ENCODE results near the gene TMEM62.

TMEM62 gene

GRCh38 chr15:43184407-43185124 is 51.2 kb downstream of the TMEM62 start:
- no peak for TF ChIP-seq CTCF (IDR thresholded peaks at IDR 0.05; ENCODE audit: low read depth, low read length)
- DNase-seq (ENCODE audit: extremely low read depth, low read depth): no peak

DNA sequence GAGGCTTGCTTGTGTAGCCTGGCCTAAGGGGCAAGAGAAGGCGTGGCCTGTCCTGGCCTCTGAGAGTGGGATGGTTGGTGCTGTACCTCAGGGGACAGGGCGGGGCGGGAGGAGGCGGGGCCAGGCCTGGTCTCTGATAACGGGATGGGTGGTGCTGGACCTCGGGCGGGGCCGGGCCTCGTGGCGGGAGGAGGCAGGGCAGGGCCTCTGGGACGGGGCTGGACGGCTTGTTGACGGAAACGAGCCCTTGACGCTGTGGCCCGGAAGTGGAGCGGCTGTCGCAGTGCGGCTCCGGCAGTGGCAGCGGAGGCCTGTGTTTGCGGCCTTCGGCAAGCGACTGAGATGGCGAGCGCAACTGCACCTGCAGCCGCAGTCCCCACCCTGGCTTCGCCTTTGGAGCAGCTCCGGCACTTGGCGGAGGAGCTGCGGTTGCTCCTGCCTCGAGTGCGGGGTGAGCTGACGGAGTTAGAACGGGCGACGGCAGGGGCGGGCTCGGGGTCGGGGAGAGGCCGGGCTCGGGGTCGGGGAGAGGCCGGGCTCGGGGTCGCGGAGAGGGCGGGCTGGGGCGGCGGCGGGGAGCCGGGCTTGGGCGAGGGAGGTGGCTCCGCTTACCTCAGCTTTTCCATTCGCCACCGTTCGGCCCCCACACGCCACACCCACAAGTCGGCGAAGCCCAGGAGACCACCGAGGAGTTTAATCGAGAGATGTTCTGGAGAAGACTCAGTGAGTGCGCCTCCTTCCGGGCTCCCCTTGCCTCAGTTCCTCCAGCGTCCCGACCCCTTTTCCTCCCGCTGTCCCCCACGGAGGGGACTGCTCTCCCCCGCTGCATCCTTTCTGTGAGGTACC is 52.0 kb downstream of the TMEM62 start, which contains the start of gene CCNDBP1:
CCNDBP1 (plus strand) TSS at position 247 of the 846 bp plus-strand sequence; CDS start at position 343, 96 bp downstream.
- peak; percentile 57 for TF ChIP-seq CTCF (IDR thresholded peaks at IDR 0.05; ENCODE audit: low read depth, low read length)
- DNase-seq (ENCODE audit: extremely low read depth, low read depth): peak; percentile 66

DNA sequence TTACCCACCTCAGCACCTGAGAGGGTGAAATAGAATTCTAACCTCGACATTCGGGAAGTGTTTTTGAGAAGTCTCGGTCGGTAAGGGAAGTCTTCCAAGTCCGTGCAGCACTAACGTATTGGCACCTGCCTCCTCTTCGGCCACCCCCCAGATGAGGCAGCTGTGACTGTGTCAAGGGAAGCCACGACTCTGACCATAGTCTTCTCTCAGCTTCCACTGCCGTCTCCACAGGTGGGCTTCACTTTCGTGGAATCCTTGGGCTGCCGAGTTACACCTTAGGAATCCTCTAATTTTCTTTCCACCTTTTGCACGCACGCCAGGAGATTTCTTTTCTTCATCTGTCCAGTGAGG is 52.6 kb downstream of the TMEM62 start:
- no peak for TF ChIP-seq CTCF (IDR thresholded peaks at IDR 0.05; ENCODE audit: low read depth, low read length)
- DNase-seq (ENCODE audit: extremely low read depth, low read depth): no peak

GRCh38 chr15:43187544-43188155 is 54.3 kb downstream of the TMEM62 start:
- DNase-seq (ENCODE audit: extremely low read depth, low read depth): peak; percentile 30
- peak; percentile 69 for TF ChIP-seq CTCF (IDR thresholded peaks at IDR 0.05; ENCODE audit: low read depth, low read length)

DNA sequence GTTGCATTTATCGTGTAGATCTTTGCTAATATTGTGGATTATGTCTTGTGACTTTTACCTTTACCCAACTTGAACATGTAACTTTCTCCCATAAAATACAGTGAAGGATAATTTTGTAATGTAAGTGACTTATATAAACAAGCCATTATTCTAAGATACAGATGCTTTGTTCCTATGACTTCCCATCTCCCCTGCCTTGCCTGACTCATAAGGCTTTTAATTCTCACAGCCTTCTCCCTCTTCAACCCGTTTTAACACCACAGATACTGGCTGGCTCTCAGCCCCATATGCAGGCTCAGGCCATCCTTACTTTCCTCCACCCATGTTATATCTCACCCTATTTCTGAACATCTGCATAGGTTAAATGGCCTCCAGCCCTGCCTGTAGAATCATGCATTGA is 55.9 kb downstream of the TMEM62 start:
- no peak for TF ChIP-seq CTCF (IDR thresholded peaks at IDR 0.05; ENCODE audit: low read depth, low read length)
- DNase-seq (ENCODE audit: extremely low read depth, low read depth): no peak

DNA sequence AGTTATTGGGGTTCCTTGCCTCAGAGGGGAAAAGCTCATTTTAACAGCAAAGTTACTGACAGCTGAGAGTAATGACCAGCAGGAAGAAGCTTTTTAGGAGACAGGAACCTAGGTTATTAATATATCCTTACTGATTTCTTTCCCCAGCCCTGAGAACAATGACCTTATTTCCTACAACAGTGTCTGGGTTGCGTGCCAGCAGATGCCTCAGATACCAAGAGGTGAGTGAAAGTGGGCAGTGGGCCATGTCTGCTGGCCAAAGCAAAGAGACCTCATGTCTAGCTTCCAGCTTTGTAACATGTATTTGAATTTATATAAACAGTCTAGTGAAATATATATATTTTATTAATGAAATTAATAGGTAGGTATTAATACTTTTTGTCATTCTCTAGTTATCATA is 56.8 kb downstream of the TMEM62 start:
- no peak for TF ChIP-seq CTCF (IDR thresholded peaks at IDR 0.05; ENCODE audit: low read depth, low read length)

DNA sequence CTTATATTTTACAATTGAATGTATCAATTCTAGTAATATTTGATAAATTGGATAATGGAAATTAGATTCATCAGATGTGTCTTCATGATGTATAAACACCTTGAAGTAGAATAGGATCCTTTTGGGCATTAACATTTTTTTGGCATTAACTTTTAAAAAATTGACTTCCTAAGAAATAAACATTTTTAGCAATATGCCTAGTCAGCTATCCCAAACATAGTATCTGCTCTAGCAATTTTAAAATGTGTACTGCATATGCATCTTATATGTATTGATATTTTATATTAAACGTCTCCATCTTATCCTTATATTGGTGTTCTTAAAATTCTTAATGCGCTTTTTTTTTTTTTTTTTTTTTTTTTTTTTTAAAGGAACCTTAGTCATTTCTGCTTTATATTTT is 60.3 kb downstream of the TMEM62 start:
- TF ChIP-seq CTCF (IDR thresholded peaks at IDR 0.05; ENCODE audit: low read depth, low read length): no peak
- no peak for DNase-seq (ENCODE audit: extremely low read depth, low read depth)

More for the DNA sequence above, 56.8 kb downstream of the TMEM62 start:
- no peak for DNase-seq (ENCODE audit: extremely low read depth, low read depth)

Data from AG09319 (cell line).